OCI-LY1 (cell line): Measurements from ENCODE around the gene PDE3B.

ENCODE experiments used
- H2AFZ ChIP-seq: fragments of 200-600 bp; sonication (generic), shearing (Covaris generic); 2 replicates; pipeline ENCODE4 v1.6.0; 2014; ENCODE audit warnings: antibody characterized with exemption, mild to moderate bottlenecking, low read length
- H3F3A ChIP-seq: fragments of 200-600 bp; sonication (generic), shearing (Covaris generic); 2 replicates; pipeline ENCODE4 v1.6.0; 2014; ENCODE audit warnings: mild to moderate bottlenecking, antibody characterized with exemption, low read length, moderate library complexity; ENCODE audit not compliant: insufficient read depth
- H3K27ac ChIP-seq: fragments of 200-600 bp; sonication (generic); 2 replicates; pipeline ENCODE4 v1.5.1; 2014; ENCODE audit warnings: low read length, mixed run types, mild to moderate bottlenecking, low read depth; ENCODE audit not compliant: poor library complexity, severe bottlenecking
- H3K27me3 ChIP-seq: fragments of 200-600 bp; sonication (generic); 2 replicates; pipeline ENCODE4 v1.6.0; 2014; ENCODE audit warnings: antibody characterized with exemption, mild to moderate bottlenecking, low read length, moderate library complexity; ENCODE audit not compliant: insufficient read depth
- H3K36me3 ChIP-seq: fragments of 200-600 bp; sonication (generic); 2 replicates; pipeline ENCODE4 v1.6.1; 2014; ENCODE audit warnings: mild to moderate bottlenecking, antibody characterized with exemption, low read length, moderate library complexity, mixed read lengths; ENCODE audit not compliant: insufficient read depth
- H3K4me1 ChIP-seq: fragments of 200-600 bp; sonication (generic); 2 replicates; pipeline ENCODE4 v1.5.1; 2014; ENCODE audit warnings: mild to moderate bottlenecking, low read length, moderate library complexity; ENCODE audit not compliant: insufficient read depth, severe bottlenecking
- H3K4me2 ChIP-seq: fragments of 200-600 bp; sonication (generic), shearing (Covaris generic); 2 replicates; pipeline ENCODE4 v1.6.1; 2014; ENCODE audit warnings: low read length
- H3K4me3 ChIP-seq: fragments of 200-600 bp; sonication (generic); 2 replicates; pipeline ENCODE4 v1.5.1; 2014; ENCODE audit warnings: low read length, low read depth, mild to moderate bottlenecking, mixed read lengths; ENCODE audit not compliant: poor library complexity, severe bottlenecking
- H3K79me2 ChIP-seq: fragments of 200-600 bp; shearing (Covaris generic); 2 replicates; pipeline ENCODE4 v1.6.1; 2016; ENCODE audit warnings: mixed run types, low read length, mixed read lengths; ENCODE audit not compliant: insufficient read depth
- H3K9ac ChIP-seq: fragments of 200-600 bp; sonication (generic), shearing (Covaris generic); 2 replicates; pipeline ENCODE4 v1.6.1; 2014; ENCODE audit warnings: mild to moderate bottlenecking, low read length, mixed read lengths
- H3K9me2 ChIP-seq: fragments of 200-600 bp; sonication (generic), shearing (Covaris generic); 2 replicates; pipeline ENCODE4 v1.6.1; 2014; ENCODE audit warnings: low read depth, mild to moderate bottlenecking, low read length, mixed read lengths
- H3K9me3 ChIP-seq: fragments of 200-600 bp; shearing (Covaris generic); 2 replicates; pipeline ENCODE4 v1.6.1; 2014; ENCODE audit warnings: low read length, mixed read lengths
- H4K20me1 ChIP-seq: fragments of 200-600 bp; sonication (generic), shearing (Covaris generic); 2 replicates; pipeline ENCODE4 v1.6.0; 2016; ENCODE audit warnings: mild to moderate bottlenecking, low read length; ENCODE audit not compliant: insufficient read depth
- CTCF ChIP-seq: fragments of 200-600 bp; sonication (generic), shearing (Covaris generic); IDR thresholded peaks from 2 replicates; pipeline ENCODE4 v1.5.1; 2017; ENCODE audit warnings: mild to moderate bottlenecking, antibody characterized with exemption, low read length, moderate library complexity, mixed read lengths
- EZH2 ChIP-seq: fragments of 200-600 bp; sonication (generic), shearing (Covaris generic); IDR thresholded peaks from 2 replicates; pipeline ENCODE4 v1.8.0; 2017; ENCODE audit warnings: borderline replicate concordance, mixed run types, mild to moderate bottlenecking, antibody characterized with exemption, low read length, moderate library complexity, mixed read lengths

Gene PDE3B

GRCh38 chr11:14764579-14765527, 121.2 kb downstream of the PDE3B start:
- H3F3A ChIP-seq, result peaks cover 7% of the 10 kb centered on the region; the same call in 1 of the 2 replicates
- H3K27ac ChIP-seq, result peak overlapping the region; percentile 92
- no peaks in the 10 kb centered on the region for H4K20me1 ChIP-seq
- no peaks in the 10 kb centered on the region for H3K27me3 ChIP-seq
- TF ChIP-seq EZH2, result no peak
- TF ChIP-seq CTCF, result no peak
- no peaks in the 10 kb centered on the region for H3K9me2 ChIP-seq
- H3K79me2 ChIP-seq, result no peaks in the 10 kb centered on the region
- H3K9me3 ChIP-seq, result no peaks in the 10 kb centered on the region
- H3K4me1 ChIP-seq, result peaks cover 99% of the 10 kb centered on the region
- peak overlapping the region; percentile 49 for H3K9ac ChIP-seq
- no peaks in the 10 kb centered on the region for H3K36me3 ChIP-seq
- H2AFZ ChIP-seq, result 0 out of 2 replicates have a peak overlapping the region, but pooled peaks have one; percentile 4
- H3K4me3 ChIP-seq, result peak overlapping the region; percentile 8
- peak overlapping the region; percentile 36 for H3K4me2 ChIP-seq

- Histone ChIP-seq H3K9me2 (no peaks in the 10 kb centered on the region), H3K79me2 (no peaks in the 10 kb centered on the region), H3F3A (peaks cover 7% of the 10 kb centered on the region; the same call in 1 of the 2 replicates), H3K4me1 (peaks cover 98% of the 10 kb centered on the region), H3K9me3 (no peaks in the 10 kb centered on the region), H3K27me3 (no peaks in the 10 kb centered on the region), H4K20me1 (no peaks in the 10 kb centered on the region), H3K9ac (peak overlapping the region; percentile 49), H2AFZ (peak overlapping the region; percentile 66), H3K4me2 (peak overlapping the region; percentile 29; the same call in 1 of the 2 replicates), H3K4me3 (no peak overlapping the region), H3K27ac (peak overlapping the region; percentile 92), H3K36me3 (no peaks in the 10 kb centered on the region)
- no peak for TF ChIP-seq CTCF
- no peak for TF ChIP-seq EZH2
Measured at GRCh38 chr11:14766585-14766984, 123.0 kb downstream of the PDE3B start.

- Histone ChIP-seq H3K27me3 (no peaks in the 10 kb centered on the region), H3K4me2 (peak overlapping the region; percentile 44), H3K9me3 (no peaks in the 10 kb centered on the region), H3K4me3 (peak overlapping the region; percentile 7), H3K27ac (peak overlapping the region; percentile 92), H3K79me2 (no peaks in the 10 kb centered on the region), H3K36me3 (no peaks in the 10 kb centered on the region), H3K9ac (peak overlapping the region; percentile 39), H3K9me2 (no peaks in the 10 kb centered on the region), H4K20me1 (no peaks in the 10 kb centered on the region), H3K4me1 (peaks cover 80% of the 10 kb centered on the region), H3F3A (peaks cover 7% of the 10 kb centered on the region; the same call in 1 of the 2 replicates), H2AFZ (peak overlapping the region; percentile 62)
- TF ChIP-seq CTCF (no peak), EZH2 (no peak)
Measured at GRCh38 chr11:14768526-14769188, 125.1 kb downstream of the PDE3B start.
